OCI-LY3 (cell line): Measurements from ENCODE around the gene NCOA3.
"Not testable (repeated sequence)": the region's sequence is repeated elsewhere in the genome, so short reads cannot be mapped to it uniquely, and the experiment has no call there.

Experiments used
- EZH2phosphoT487 ChIP-seq: fragments of 200-600 bp; shearing (Covaris generic); IDR thresholded peaks from 2 replicates; pipeline ENCODE4 v1.6.1; 2018; ENCODE audit warnings: antibody characterized with exemption, mixed run types, low read depth
- TF ChIP-seq, protein P1 (sequence below): fragments of 200-600, 300-600 bp; sonication (generic); IDR thresholded peaks from 2 replicates; pipeline ENCODE4 v1.5.1; 2014; ENCODE audit warnings: antibody characterized with exemption, low read length, low read depth

DNA sequence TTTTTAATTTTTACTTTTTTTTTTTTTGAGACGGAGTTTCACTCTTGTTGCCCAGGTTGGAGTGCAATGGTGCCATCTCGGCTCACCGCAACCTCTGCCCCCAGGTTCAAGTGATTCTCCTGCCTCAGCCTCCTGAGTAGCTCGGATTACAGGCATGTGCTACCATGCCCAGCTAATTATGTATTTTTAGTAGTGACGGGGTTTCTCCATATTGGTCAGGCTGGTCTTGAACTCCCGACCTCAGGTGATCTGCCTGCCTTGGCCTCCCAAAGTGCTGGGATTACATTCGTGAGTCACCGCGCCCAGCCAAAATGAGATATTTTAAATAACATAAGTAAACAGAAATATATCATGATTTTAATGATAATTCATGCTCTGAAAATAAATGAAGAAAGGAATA is 1.6 kb upstream of the NCOA3 start:
- TF ChIP-seq, protein P1, sequence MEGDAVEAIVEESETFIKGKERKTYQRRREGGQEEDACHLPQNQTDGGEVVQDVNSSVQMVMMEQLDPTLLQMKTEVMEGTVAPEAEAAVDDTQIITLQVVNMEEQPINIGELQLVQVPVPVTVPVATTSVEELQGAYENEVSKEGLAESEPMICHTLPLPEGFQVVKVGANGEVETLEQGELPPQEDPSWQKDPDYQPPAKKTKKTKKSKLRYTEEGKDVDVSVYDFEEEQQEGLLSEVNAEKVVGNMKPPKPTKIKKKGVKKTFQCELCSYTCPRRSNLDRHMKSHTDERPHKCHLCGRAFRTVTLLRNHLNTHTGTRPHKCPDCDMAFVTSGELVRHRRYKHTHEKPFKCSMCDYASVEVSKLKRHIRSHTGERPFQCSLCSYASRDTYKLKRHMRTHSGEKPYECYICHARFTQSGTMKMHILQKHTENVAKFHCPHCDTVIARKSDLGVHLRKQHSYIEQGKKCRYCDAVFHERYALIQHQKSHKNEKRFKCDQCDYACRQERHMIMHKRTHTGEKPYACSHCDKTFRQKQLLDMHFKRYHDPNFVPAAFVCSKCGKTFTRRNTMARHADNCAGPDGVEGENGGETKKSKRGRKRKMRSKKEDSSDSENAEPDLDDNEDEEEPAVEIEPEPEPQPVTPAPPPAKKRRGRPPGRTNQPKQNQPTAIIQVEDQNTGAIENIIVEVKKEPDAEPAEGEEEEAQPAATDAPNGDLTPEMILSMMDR, result not testable (repeated sequence)
- TF ChIP-seq EZH2phosphoT487, result not testable (repeated sequence)
